Kidney (tissue), 14 donors: ENCODE results near the gene CELSR2. TPM values are rescaled to one million over a fixed set of nuclear protein-coding genes. Genes with fewer than 3 reads are reported as not detected.
A peak's percentile ranks its signal among the peaks of the same experiment; 100 is the strongest.

ENCODE experiments used
- DNase-seq, 5 donors: peaks; one replicate each; pipeline ENCODE4 v3.0.0-alpha.2; 2013 to 2020
- FAIRE-seq: peaks from 2 replicates; lab custom pipeline; 2012; peaks lifted over from hg19 to GRCh38; lab: Jason Lieb, UNC
- H3K27ac ChIP-seq, 2 donors: one replicate each; pipeline ENCODE4 v1.7.0; 2013; ENCODE audit warnings: low read depth in 2 of 2, low read length in 2 of 2, inconsistent platforms in 1 of 2
- H3K27me3 ChIP-seq: one replicate; pipeline ENCODE4 v1.7.1; 2013; ENCODE audit warnings: low read length, inconsistent platforms; ENCODE audit not compliant: control insufficient read depth, insufficient read depth
- H3K36me3 ChIP-seq, 3 donors: one replicate each; pipeline versions ENCODE4 v1.7.0 to v1.7.1; 2013; ENCODE audit warnings: low read length in 3 of 3, control low read depth in 1 of 3, inconsistent platforms in 1 of 3; ENCODE audit not compliant: insufficient read depth in 3 of 3, control insufficient read depth in 2 of 3
- H3K4me1 ChIP-seq, 3 donors: one replicate each; pipeline versions ENCODE4 v1.7.0 to v1.7.1; 2013; ENCODE audit warnings: low read length in 3 of 3, inconsistent platforms in 1 of 3, low read depth in 1 of 3; ENCODE audit not compliant: control insufficient read depth in 2 of 3, insufficient read depth in 2 of 3
- H3K4me3 ChIP-seq, 3 donors: one replicate each; pipeline versions ENCODE4 v1.7.0 to v1.8.1; 2013; ENCODE audit warnings: low read length in 3 of 3, control low read depth in 1 of 3, inconsistent platforms in 1 of 3
- H3K9ac ChIP-seq, 3 donors: one replicate each; pipeline versions ENCODE4 v1.7.0 to v1.7.1; 2013; ENCODE audit warnings: low read length in 3 of 3, control low read depth in 1 of 3, inconsistent platforms in 1 of 3
- H3K9me3 ChIP-seq, 3 donors: one replicate each; pipeline versions ENCODE4 v1.7.0 to v1.7.1; 2013; ENCODE audit warnings: low read length in 3 of 3, control low read depth in 1 of 3, inconsistent platforms in 1 of 3; ENCODE audit not compliant: control insufficient read depth in 2 of 3, insufficient read depth in 1 of 3
- CTCF ChIP-seq: IDR thresholded peaks from 3 replicates; pipeline ENCODE4 v1.5.1; 2012; ENCODE audit warnings: mild to moderate bottlenecking, moderate library complexity, borderline replicate concordance; ENCODE audit not compliant: insufficient read depth; ENCODE audit errors: extremely low read depth
- intact Hi-C: fragments of 100-400 bp; cut with DNase I; formaldehyde crosslinking; loops from one replicate; pipeline ENCODE4 v1.11.1; 2022
- polyA plus RNA-seq: library from polyadenylated mRNA; stranded (reverse); fragments of 350-450 nt; fragmentation: Illumina TruSeq; extraction: RNeasy Lipid Tissue Mini Kit (QIAGEN cat#74804); gene quantifications from one replicate; pipeline ENCODE4 v1.2.3, GENCODE V29; 2014; ENCODE audit warnings: low read depth, low replicate concordance; ENCODE audit not compliant: insufficient read depth
- total RNA-seq: library from RNA; stranded (reverse); fragmentation: NEBNext Ultra II Directional; extraction: Animal tissue kit (Norgen Biotek cat#: 25700); gene quantifications from one replicate; pipeline ENCODE4 v1.2.1, GENCODE V29; 2021
- donor health status: control.
- donor health status: control.
- donor health status: control.
- donor health status: control.
- donor health status: control.
- donor health status: DM: yes; HTN: yes; CAD: no.
- donor health status: Normal renal cell carcinoma (clear cell type).

Gene CELSR2
- total and polyA plus RNA-seq, 2 donors from 2014 or later = 10.6 to 65.6 TPM

- DNase-seq (no peak), FAIRE-seq (no peak)
- no peaks in the 10 kb centered on the region for H3K27me3 ChIP-seq
- no peaks in the 10 kb centered on the region for H3K9me3 ChIP-seq
- peaks cover 0 to 2% (median 0%) of the 10 kb centered on the region in 3 donors for H3K36me3 ChIP-seq
- TF ChIP-seq CTCF = no peak
- no peaks in the 10 kb centered on the region for H3K4me1 ChIP-seq
- no peak overlapping the region for H3K9ac ChIP-seq
- no peak overlapping the region for H3K4me3 ChIP-seq
- intact Hi-C loops = no loop called here
- H3K27ac ChIP-seq = no peak overlapping the region
Measured at GRCh38 chr1:109263234-109263596, 13.9 kb downstream of the CELSR2 start.

- peak; percentile 99 for TF ChIP-seq CTCF
- H3K27ac ChIP-seq = peak overlapping the region in 1 of 2 donors; percentile 34
- no peak overlapping the region for H3K9ac ChIP-seq
- H3K4me3 ChIP-seq = no peak overlapping the region
- no peaks in the 10 kb centered on the region for H3K9me3 ChIP-seq
- peaks cover 0 to 2% (median 0%) of the 10 kb centered on the region in 3 donors for H3K36me3 ChIP-seq
- DNase-seq = peak; percentile 92 to 96 (median 93)
- H3K27me3 ChIP-seq = no peaks in the 10 kb centered on the region
- intact Hi-C loops = no loop called here
- no peaks in the 10 kb centered on the region for H3K4me1 ChIP-seq
- FAIRE-seq = peak; percentile 72
Measured at GRCh38 chr1:109263597-109264378, 14.4 kb downstream of the CELSR2 start.

- H3K4me3 ChIP-seq = no peak overlapping the region
- no peak overlapping the region for H3K27ac ChIP-seq
- H3K36me3 ChIP-seq = no peaks in the 10 kb centered on the region
- DNase-seq = no peak
- no peak overlapping the region for H3K9ac ChIP-seq
- no peaks in the 10 kb centered on the region for H3K4me1 ChIP-seq
- intact Hi-C loops = no loop called here
- no peak for TF ChIP-seq CTCF
- no peaks in the 10 kb centered on the region for H3K9me3 ChIP-seq
- H3K27me3 ChIP-seq = no peaks in the 10 kb centered on the region
- FAIRE-seq = no peak
Measured at GRCh38 chr1:109264379-109264755, 15.0 kb downstream of the CELSR2 start.

- intact Hi-C loops = no loop called here
- Histone ChIP-seq H3K36me3 (no peaks in the 10 kb centered on the region), H3K4me1 (no peaks in the 10 kb centered on the region), H3K27ac (no peak overlapping the region), H3K9ac (no peak overlapping the region), H3K9me3 (no peaks in the 10 kb centered on the region), H3K4me3 (no peak overlapping the region), H3K27me3 (no peaks in the 10 kb centered on the region)
- FAIRE-seq = no peak
- DNase-seq = peak in 1 of 5 donors; percentile 62
- TF ChIP-seq CTCF = no peak
Measured at GRCh38 chr1:109265016-109265415, 15.7 kb downstream of the CELSR2 start.
